A549 (cell line): ENCODE data around the gene MTHFR.

ENCODE experiments used
- BHLHE40 ChIP-seq: IDR thresholded peaks from 2 replicates; pipeline ENCODE4 v1.6.1; 2012; ENCODE audit warnings: low read depth, low read length, inconsistent platforms
- CHD2 ChIP-seq: fragments of 150-350 bp; IDR thresholded peaks from 2 replicates; pipeline ENCODE4 v1.6.1; 2014; ENCODE audit warnings: low read length; ENCODE audit not compliant: partially characterized antibody
- EHMT2 ChIP-seq: fragments of 200-600 bp; sonication (generic); IDR thresholded peaks from 2 replicates; pipeline ENCODE4 v1.6.1; 2016; ENCODE audit warnings: antibody characterized with exemption, low read depth, mild to moderate bottlenecking, moderate library complexity
- MYC ChIP-seq: IDR thresholded peaks from 2 replicates; pipeline ENCODE4 v1.6.1; 2012; ENCODE audit warnings: mild to moderate bottlenecking, inconsistent platforms, low read length, improper control_type of control experiment, borderline replicate concordance
- PHF8 ChIP-seq: fragments of 200-600 bp; sonication (generic); IDR thresholded peaks from 2 replicates; pipeline ENCODE4 v1.6.1; 2016; ENCODE audit warnings: low read depth, mild to moderate bottlenecking, antibody characterized with exemption, moderate library complexity, borderline replicate concordance
- POLR2A ChIP-seq: IDR thresholded peaks from 2 replicates; pipeline ENCODE4 v1.6.1; 2012; ENCODE audit warnings: mild to moderate bottlenecking, low read length
- RAD21 ChIP-seq, 2 experiments: fragments of >200 bp in 1 of 2; sonication (Bioruptor Twin) in 1 of 2; formaldehyde crosslinking in 1 of 2; IDR thresholded peaks in 1 of 2; conservative IDR thresholded peaks in 1 of 2; 2 replicates in 1 of 2; 3 replicates in 1 of 2; pipeline ENCODE4 v1.6.1; 2012 to 2018; ENCODE audit warnings: inconsistent platforms in 1 of 2
- RCOR1 ChIP-seq: fragments of 150-350 bp; IDR thresholded peaks from 2 replicates; pipeline ENCODE4 v1.6.1; 2014; ENCODE audit warnings: antibody characterized with exemption, low read length, low read depth
- ZFP36 ChIP-seq: fragments of 450-650 bp; IDR thresholded peaks from 2 replicates; pipeline ENCODE4 v1.6.1; 2014; ENCODE audit warnings: borderline replicate concordance; ENCODE audit not compliant: partially characterized antibody
- TF ChIP-seq, protein P1 (sequence below): fragments of >200 bp; sonication (Bioruptor Twin); formaldehyde crosslinking; IDR thresholded peaks from 3 replicates; pipeline ENCODE4 v1.5.1; 2016
- TF ChIP-seq, protein P2 (sequence below): fragments of 200-600 bp; sonication (generic); IDR thresholded peaks from 2 replicates; pipeline ENCODE4 v1.6.1; 2016; ENCODE audit warnings: antibody characterized with exemption, mild to moderate bottlenecking, moderate library complexity
- TF ChIP-seq, protein P3 (sequence below): IDR thresholded peaks from 2 replicates; pipeline ENCODE4 v1.6.1; 2012
- TF ChIP-seq, protein P4 (sequence below): fragments of 450-650 bp; IDR thresholded peaks from 2 replicates; pipeline ENCODE4 v1.6.1; 2014; ENCODE audit warnings: antibody characterized with exemption
- TF ChIP-seq, protein P5 (sequence below): fragments of 150-350 bp; IDR thresholded peaks from 2 replicates; pipeline ENCODE4 v1.6.1; 2014; ENCODE audit warnings: low read depth, mild to moderate bottlenecking, low read length

DNA sequence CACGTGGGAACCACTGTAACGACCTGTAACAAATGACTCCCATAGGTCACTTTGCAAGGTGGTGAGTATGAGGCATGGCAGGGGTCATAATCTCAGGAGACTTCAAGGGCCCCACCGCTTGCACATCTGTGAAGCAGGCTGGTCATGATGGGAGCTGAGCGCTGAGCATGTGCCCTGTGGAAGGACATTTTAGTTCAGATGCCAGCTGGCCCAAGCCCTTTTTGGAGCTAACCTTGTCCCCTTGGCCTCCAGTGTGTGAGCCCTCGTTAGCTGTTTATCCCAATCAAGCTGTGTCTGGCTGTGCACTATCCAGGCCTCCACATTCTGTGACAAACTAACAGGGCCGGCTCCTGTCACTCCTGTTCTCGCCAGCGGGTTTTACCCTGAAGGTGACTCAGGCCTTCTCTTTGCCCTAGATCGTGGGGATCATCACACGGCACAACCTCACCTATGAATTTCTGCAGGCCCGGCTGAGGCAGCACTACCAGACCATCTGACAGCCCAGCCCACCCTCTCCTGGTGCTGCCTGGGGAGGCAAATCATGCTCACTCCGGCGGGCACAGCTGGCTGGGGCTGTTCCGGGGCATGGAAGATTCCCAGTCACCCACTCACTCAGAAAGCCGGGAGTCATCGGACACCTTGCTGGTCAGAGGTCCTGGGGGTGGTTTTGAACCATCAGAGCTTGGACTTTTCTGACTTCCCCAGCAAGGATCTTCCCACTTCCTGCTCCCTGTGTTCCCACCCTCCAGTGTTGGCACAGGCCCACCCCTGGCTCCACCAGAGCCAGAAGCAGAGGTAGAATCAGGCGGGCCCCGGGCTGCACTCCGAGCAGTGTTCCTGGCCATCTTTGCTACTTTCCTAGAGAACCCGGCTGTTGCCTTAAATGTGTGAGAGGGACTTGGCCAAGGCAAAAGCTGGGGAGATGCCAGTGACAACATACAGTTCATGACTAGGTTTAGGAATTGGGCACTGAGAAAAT, 34.3 kb upstream of the MTHFR start:
- TF ChIP-seq, protein P1, sequence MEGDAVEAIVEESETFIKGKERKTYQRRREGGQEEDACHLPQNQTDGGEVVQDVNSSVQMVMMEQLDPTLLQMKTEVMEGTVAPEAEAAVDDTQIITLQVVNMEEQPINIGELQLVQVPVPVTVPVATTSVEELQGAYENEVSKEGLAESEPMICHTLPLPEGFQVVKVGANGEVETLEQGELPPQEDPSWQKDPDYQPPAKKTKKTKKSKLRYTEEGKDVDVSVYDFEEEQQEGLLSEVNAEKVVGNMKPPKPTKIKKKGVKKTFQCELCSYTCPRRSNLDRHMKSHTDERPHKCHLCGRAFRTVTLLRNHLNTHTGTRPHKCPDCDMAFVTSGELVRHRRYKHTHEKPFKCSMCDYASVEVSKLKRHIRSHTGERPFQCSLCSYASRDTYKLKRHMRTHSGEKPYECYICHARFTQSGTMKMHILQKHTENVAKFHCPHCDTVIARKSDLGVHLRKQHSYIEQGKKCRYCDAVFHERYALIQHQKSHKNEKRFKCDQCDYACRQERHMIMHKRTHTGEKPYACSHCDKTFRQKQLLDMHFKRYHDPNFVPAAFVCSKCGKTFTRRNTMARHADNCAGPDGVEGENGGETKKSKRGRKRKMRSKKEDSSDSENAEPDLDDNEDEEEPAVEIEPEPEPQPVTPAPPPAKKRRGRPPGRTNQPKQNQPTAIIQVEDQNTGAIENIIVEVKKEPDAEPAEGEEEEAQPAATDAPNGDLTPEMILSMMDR: no peak
- no peak for TF ChIP-seq PHF8
- TF ChIP-seq, protein P2, sequence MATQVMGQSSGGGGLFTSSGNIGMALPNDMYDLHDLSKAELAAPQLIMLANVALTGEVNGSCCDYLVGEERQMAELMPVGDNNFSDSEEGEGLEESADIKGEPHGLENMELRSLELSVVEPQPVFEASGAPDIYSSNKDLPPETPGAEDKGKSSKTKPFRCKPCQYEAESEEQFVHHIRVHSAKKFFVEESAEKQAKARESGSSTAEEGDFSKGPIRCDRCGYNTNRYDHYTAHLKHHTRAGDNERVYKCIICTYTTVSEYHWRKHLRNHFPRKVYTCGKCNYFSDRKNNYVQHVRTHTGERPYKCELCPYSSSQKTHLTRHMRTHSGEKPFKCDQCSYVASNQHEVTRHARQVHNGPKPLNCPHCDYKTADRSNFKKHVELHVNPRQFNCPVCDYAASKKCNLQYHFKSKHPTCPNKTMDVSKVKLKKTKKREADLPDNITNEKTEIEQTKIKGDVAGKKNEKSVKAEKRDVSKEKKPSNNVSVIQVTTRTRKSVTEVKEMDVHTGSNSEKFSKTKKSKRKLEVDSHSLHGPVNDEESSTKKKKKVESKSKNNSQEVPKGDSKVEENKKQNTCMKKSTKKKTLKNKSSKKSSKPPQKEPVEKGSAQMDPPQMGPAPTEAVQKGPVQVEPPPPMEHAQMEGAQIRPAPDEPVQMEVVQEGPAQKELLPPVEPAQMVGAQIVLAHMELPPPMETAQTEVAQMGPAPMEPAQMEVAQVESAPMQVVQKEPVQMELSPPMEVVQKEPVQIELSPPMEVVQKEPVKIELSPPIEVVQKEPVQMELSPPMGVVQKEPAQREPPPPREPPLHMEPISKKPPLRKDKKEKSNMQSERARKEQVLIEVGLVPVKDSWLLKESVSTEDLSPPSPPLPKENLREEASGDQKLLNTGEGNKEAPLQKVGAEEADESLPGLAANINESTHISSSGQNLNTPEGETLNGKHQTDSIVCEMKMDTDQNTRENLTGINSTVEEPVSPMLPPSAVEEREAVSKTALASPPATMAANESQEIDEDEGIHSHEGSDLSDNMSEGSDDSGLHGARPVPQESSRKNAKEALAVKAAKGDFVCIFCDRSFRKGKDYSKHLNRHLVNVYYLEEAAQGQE: no peak
- TF ChIP-seq POLR2A: no peak
- TF ChIP-seq, protein P3, sequence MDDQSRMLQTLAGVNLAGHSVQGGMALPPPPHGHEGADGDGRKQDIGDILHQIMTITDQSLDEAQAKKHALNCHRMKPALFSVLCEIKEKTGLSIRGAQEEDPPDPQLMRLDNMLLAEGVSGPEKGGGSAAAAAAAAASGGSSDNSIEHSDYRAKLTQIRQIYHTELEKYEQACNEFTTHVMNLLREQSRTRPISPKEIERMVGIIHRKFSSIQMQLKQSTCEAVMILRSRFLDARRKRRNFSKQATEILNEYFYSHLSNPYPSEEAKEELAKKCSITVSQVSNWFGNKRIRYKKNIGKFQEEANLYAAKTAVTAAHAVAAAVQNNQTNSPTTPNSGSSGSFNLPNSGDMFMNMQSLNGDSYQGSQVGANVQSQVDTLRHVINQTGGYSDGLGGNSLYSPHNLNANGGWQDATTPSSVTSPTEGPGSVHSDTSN: no peak
- no peak for TF ChIP-seq MYC
- no peak for TF ChIP-seq RCOR1
- TF ChIP-seq, protein P4, sequence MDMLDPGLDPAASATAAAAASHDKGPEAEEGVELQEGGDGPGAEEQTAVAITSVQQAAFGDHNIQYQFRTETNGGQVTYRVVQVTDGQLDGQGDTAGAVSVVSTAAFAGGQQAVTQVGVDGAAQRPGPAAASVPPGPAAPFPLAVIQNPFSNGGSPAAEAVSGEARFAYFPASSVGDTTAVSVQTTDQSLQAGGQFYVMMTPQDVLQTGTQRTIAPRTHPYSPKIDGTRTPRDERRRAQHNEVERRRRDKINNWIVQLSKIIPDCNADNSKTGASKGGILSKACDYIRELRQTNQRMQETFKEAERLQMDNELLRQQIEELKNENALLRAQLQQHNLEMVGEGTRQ: no peak
- TF ChIP-seq ZFP36: no peak
- TF ChIP-seq RAD21 (conservative IDR thresholded peaks at IDR 0.05 in 1 of 2, IDR thresholded peaks at IDR 0.05 in 1 of 2): no peak
- no peak for TF ChIP-seq CHD2
- no peak for TF ChIP-seq EHMT2
- TF ChIP-seq, protein P5, sequence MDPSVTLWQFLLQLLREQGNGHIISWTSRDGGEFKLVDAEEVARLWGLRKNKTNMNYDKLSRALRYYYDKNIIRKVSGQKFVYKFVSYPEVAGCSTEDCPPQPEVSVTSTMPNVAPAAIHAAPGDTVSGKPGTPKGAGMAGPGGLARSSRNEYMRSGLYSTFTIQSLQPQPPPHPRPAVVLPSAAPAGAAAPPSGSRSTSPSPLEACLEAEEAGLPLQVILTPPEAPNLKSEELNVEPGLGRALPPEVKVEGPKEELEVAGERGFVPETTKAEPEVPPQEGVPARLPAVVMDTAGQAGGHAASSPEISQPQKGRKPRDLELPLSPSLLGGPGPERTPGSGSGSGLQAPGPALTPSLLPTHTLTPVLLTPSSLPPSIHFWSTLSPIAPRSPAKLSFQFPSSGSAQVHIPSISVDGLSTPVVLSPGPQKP: no peak
- TF ChIP-seq BHLHE40: no peak
